HG03520 (cell line): Measurements from ENCODE around the gene SPOCK3.

Experiments used
- ATAC-seq: cut with Tn5 transposase; IDR thresholded peaks from one replicate; pipeline ENCODE4 v1.9.1; 2021; ENCODE audit warnings: mild to moderate bottlenecking, moderate library complexity; ENCODE audit not compliant: unreplicated experiment

Gene SPOCK3

GRCh38 chr4:167176723-167177367 lies 57.4 kb downstream of the SPOCK3 start:
- ATAC-seq = no peak

- ATAC-seq = no peak
Measured at GRCh38 chr4:167171928-167172327, 62.4 kb downstream of the SPOCK3 start.

- ATAC-seq = no peak
Measured at GRCh38 chr4:167168611-167169010, 65.7 kb downstream of the SPOCK3 start.

- ATAC-seq = no peak
Measured at GRCh38 chr4:167150587-167150986, 83.7 kb downstream of the SPOCK3 start.

GRCh38 chr4:167144605-167145004 lies 89.7 kb downstream of the SPOCK3 start:
- ATAC-seq = no peak

- ATAC-seq = no peak
Measured at GRCh38 chr4:167143018-167143417, 91.3 kb downstream of the SPOCK3 start.

GRCh38 chr4:167136270-167136669 lies 98.0 kb downstream of the SPOCK3 start:
- no peak for ATAC-seq

GRCh38 chr4:167129146-167129545 lies 105.1 kb downstream of the SPOCK3 start:
- ATAC-seq = no peak

GRCh38 chr4:167119392-167119791 lies 114.9 kb downstream of the SPOCK3 start:
- ATAC-seq = no peak

- no peak for ATAC-seq
Measured at GRCh38 chr4:167117273-167117672, 117.0 kb downstream of the SPOCK3 start.

- peak; percentile 64 for ATAC-seq
Measured at GRCh38 chr4:167114416-167114971, 119.8 kb downstream of the SPOCK3 start.

GRCh38 chr4:167111622-167112021 lies 122.7 kb downstream of the SPOCK3 start:
- ATAC-seq = no peak

GRCh38 chr4:167111092-167111491 lies 123.2 kb downstream of the SPOCK3 start:
- ATAC-seq = no peak

- no peak for ATAC-seq
Measured at GRCh38 chr4:167109859-167110258, 124.4 kb downstream of the SPOCK3 start.

GRCh38 chr4:167105857-167106256 lies 128.4 kb downstream of the SPOCK3 start:
- no peak for ATAC-seq

- no peak for ATAC-seq
Measured at GRCh38 chr4:167102475-167102874, 131.8 kb downstream of the SPOCK3 start.

GRCh38 chr4:167101035-167101434 lies 133.3 kb downstream of the SPOCK3 start:
- ATAC-seq = no peak

GRCh38 chr4:167100120-167100519 lies 134.2 kb downstream of the SPOCK3 start:
- ATAC-seq = peak; percentile 92

GRCh38 chr4:167088115-167088514 lies 146.2 kb downstream of the SPOCK3 start:
- ATAC-seq = peak; percentile 80

- ATAC-seq = no peak
Measured at GRCh38 chr4:167084321-167084720, 150.0 kb downstream of the SPOCK3 start.

- ATAC-seq = no peak
Measured at GRCh38 chr4:167079762-167080161, 154.5 kb downstream of the SPOCK3 start.

GRCh38 chr4:167052631-167053091 lies 181.6 kb downstream of the SPOCK3 start:
- ATAC-seq = no peak

- no peak for ATAC-seq
Measured at GRCh38 chr4:167049257-167049656, 185.0 kb downstream of the SPOCK3 start.
